ENCODE data around the gene RHEBL1.

DNA sequence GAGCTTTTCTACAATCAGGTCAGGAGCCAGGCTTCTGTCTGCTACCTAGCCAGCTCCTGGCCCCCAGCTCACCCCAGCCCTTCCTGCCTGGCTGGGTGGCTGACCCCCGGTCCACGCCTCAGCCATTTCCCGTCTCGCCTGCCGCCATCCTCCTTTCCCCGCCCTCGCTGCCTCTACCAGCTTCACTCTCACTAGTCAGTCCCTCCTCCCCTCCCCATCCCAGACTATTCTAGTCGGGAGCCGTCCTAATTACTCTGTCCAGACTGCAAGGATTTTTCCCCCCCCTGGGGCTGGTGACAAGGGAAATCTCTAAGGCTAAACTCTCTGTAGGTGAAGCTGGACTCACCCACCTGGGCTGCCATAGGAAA, 24.0 kb upstream of the RHEBL1 start:
- TF ChIP-seq NFRKB (IDR thresholded peaks at IDR 0.05) (no peak), FOXM1 (IDR thresholded peaks at IDR 0.05; ENCODE audit: borderline replicate concordance) (no peak), ELF4 (IDR thresholded peaks at IDR 0.05) (no peak), FOXA1 (IDR thresholded peaks at IDR 0.05) (no peak), SP1 (IDR thresholded peaks at IDR 0.05) (no peak), FOXK2 (IDR thresholded peaks at IDR 0.05) (no peak), SUZ12 (IDR thresholded peaks at IDR 0.05) (no peak)

All from HEK293T (cell line).